Measurements from ENCODE around the gene DALRD3.

DNA sequence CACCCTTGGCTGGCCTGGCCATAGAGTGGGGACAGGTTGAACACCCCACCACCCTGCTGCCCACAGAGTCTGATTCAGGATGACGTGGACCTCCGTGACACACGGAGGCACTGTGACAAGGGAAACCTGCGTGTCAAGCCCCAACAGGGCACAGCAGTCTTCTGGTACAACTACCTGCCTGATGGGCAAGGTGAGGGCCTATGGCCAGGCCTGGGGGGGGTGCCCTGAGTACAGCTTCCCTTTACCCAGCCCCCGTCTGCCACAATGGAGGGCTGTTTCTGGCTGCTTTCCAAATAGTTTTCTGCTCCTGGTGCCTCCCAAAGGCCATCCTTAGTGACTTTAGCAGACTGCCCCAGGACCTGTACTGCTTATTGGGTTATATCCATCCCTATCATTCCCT lies 12.4 kb downstream of the DALRD3 start:
- TF ChIP-seq EZH2 (IDR thresholded peaks at IDR 0.05; ENCODE audit: insufficient read depth, poor library complexity, severe bottlenecking) (no peak), EZH2phosphoT487 (IDR thresholded peaks at IDR 0.05; ENCODE audit: insufficient read depth, low read depth) (no peak)

All from GM23248 (cell line).